Loucy (cell line): ENCODE measurements around the gene AFG3L2.

Experiments
- EZH2phosphoT487 ChIP-seq: fragments of 200-600 bp; IDR thresholded peaks from 2 replicates; pipeline ENCODE4 v1.6.1; 2018; ENCODE audit warnings: antibody characterized with exemption, mild to moderate bottlenecking, moderate library complexity, borderline replicate concordance
- TF ChIP-seq, protein P1 (sequence below): fragments of 200-600 bp; sonication (generic); conservative IDR thresholded peaks from 2 replicates; pipeline ENCODE4 v1.5.1; 2014; ENCODE audit warnings: mild to moderate bottlenecking, antibody characterized with exemption, low read length

GRCh38 chr18:12384261-12384660 lies 7.2 kb upstream of the AFG3L2 start:
- TF ChIP-seq, protein P1, sequence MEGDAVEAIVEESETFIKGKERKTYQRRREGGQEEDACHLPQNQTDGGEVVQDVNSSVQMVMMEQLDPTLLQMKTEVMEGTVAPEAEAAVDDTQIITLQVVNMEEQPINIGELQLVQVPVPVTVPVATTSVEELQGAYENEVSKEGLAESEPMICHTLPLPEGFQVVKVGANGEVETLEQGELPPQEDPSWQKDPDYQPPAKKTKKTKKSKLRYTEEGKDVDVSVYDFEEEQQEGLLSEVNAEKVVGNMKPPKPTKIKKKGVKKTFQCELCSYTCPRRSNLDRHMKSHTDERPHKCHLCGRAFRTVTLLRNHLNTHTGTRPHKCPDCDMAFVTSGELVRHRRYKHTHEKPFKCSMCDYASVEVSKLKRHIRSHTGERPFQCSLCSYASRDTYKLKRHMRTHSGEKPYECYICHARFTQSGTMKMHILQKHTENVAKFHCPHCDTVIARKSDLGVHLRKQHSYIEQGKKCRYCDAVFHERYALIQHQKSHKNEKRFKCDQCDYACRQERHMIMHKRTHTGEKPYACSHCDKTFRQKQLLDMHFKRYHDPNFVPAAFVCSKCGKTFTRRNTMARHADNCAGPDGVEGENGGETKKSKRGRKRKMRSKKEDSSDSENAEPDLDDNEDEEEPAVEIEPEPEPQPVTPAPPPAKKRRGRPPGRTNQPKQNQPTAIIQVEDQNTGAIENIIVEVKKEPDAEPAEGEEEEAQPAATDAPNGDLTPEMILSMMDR = no peak
- TF ChIP-seq EZH2phosphoT487 = no peak
